HG03432 (cell line): Measurements from ENCODE around the gene GTPBP1.

Experiments
- ATAC-seq: cut with Tn5 transposase; IDR thresholded peaks from one replicate; pipeline ENCODE4 v1.9.1; 2021; ENCODE audit warnings: mild to moderate bottlenecking, moderate library complexity; ENCODE audit not compliant: unreplicated experiment

Gene GTPBP1

DNA sequence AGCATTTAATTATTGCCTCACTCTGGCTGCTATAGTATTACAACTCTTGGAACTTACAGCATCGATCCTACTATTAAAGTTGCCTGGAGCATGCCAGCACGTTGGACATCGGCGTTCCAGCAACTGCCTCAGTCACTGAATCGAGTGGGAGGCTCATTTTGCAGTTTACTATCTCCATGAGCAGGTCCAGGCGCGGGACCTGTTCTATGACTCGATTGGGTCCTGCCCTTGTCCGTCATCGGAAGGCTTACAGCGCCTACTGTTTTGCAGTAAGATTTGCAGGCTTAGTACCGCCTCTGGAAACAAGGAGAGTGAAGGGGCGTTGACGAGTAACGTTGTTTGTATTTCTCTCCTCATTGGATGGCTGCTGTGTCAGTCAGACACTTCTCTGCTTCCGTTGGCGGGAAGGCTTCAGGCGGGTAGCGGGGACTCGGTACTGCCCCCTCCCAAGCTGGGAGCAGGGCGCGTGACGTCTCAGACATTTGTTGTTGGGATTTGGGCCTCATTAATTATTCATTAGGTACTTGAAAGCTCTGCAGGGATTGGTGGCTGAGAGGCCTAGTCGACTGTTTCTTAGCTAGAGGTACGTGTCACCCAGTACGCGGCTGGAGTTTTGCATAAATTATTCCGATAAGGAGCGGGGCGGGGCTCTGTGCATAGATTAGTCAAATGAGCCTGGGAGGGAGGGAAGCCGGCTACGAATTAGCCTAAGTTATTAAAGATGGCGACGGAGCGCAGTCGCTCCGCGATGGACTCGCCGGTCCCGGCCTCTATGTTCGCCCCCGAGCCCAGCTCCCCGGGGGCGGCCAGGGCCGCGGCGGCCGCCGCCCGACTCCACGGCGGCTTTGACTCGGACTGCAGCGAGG lies at the start of gene GTPBP1:
Gene GTPBP1, plus strand, starts transcription at position 710 of the 866 bp plus-strand sequence. Its CDS starts 12 bp downstream, at position 722.
- peak; percentile 72 for ATAC-seq

DNA sequence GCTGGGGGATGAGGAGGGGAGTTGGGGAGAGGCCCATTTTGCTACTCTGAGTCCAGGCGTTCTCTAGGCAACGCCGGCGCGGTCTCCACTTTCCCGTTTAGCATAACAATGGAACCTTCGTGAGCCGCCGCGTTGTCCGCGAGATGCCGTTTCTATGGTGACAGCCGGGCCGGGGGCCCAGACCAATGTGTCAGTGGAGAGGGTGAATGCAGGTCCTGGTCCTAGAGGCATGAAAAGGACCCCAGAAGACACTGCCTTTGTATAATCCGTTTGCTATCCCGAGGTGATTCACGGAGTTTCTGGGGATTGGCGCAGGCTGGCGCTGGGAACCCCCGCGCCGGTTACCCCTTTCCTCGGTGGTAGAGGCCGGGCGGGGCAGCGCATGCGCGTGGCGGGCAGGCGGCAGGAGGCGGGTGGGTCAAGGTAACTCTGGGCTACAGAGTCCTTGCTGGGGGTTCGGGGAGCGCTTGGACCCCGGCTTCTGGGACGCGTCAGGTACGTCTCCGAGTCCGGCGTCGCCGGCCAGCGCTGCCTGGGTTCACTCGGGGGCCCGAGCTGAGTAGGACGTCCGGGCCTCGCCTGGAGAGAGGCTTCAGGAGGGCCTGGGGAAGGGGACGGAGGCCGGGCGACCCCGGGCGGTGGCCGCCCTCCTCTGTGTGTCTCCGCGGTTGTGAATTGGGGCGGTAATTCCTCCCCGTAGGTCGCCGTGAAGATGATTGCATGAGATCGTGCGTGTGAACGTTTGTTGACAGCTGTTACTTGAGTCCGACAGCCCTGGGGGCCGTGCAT lies 49.3 kb upstream of the GTPBP1 start, which contains the start of the genes CBY1 and FAM227A:
Gene CBY1, plus strand, starts transcription at position 383 of the 789 bp plus-strand sequence. CDS start 11,417 bp downstream, outside the sequence.
Gene FAM227A, minus strand, starts transcription at position 137 of the 789 bp plus-strand sequence. CDS start 6,224 bp downstream, outside the sequence.
- ATAC-seq: peak; percentile 85

DNA sequence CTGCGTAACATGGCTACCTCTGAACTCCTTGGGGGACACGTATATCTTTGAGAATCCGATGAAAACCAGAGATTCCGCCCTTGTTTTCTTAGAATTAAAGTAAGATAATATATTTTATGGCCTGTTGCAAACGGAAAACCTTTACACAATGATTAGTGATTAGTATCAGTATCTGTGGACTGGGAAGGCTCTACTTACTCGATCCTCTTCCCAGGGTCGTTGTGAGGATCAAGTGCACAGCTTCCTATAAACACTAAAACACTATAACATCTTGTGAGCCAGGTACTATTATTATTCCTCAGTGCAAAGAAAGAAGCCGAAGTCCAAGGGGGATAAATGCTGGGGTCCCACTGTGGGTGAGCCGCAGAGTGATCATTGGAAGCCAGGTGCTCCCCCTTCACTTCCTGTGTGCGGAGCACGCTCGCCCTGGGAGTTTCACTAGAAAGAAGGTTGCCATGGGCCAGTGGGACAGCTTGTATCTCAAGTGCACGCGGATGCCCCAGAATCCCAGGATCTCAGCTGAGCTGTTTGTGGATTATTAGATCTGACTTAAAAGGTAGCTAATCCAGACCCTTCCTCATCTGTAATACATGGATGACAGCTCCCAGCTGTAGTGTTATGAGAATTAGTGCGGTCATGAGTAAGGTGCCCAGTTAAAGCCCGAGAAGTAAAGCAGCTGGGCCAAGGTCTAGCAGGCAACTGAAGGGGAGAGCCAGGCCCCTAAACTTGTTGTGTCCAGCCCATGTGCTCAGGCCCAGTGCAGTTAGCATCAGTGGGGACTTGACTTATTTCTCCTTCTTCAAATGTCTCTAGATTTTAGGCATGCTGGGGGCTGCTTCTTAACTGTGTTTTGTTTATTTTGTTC lies 48.5 kb upstream of the GTPBP1 start:
- ATAC-seq: peak; percentile 41

- ATAC-seq: no peak
Observed at GRCh38 chr22:38674888-38675287, 30.9 kb upstream of the GTPBP1 start.

DNA sequence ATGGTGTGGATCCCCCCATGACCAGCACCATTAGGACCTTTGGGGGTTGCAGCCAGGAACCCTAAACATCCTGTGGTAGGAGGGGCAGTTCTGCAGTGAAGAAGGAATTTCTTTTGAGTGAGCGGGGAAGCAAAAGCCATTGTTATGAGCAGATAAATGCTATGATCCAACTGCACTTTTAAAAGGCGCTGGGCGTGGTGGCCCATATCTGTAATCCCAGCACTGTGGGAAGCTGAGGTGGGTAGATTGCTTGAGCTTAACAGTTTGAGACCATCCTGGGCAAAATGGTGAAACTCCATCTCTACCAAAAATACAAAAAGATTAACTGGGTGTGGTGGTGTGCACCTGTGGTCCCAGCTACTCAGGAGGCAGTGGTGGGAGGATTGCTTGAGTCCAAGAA lies 29.9 kb upstream of the GTPBP1 start:
- no peak for ATAC-seq

- ATAC-seq: peak; percentile 95
Observed at GRCh38 chr22:38681582-38682335, 24.0 kb upstream of the GTPBP1 start, which contains the start of gene TOMM22. TOMM22 (plus strand) TSS chr22:38681957; CDS start chr22:38681979, 22 bp downstream.

- ATAC-seq: no peak
Observed at GRCh38 chr22:38684895-38685294, 20.8 kb upstream of the GTPBP1 start.

DNA sequence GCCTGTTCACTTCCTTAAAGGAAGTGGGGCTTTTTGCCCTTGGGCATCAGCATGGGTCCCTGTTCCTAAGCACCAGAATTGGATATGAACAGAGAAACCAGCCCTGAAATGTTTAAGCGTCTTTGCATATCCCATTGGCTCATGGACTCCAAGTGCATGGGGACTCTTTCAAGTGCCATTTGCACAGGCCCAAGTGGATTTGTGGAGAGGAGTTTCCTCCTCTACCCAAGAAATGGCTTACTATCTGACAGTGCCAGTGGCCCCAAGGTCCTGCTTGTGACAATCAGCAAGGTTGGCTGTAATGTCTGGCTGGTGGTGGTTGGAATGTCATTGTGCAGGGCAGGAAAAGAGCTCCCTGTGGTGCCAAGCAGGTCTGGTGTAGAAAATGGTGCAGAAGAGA lies 20.0 kb upstream of the GTPBP1 start:
- no peak for ATAC-seq

DNA sequence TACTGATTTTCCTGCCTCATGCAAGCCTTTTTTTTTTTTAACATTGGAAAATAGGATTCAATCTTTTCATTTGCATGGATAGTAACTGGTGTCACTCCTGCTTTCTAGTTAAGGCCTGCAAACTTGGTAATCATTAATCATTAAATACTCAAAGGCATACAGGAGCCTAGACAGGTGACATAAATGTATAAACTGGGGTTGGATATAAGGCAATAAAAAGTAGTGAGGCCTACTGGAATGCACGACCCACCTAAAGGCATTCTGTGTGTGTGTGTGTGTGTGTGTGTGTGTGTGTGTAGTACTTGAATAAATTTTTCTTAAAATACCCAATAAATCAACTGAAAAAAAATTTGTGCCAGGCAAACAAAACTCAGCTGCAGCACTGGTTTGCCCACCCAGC lies 16.1 kb upstream of the GTPBP1 start:
- ATAC-seq: no peak

DNA sequence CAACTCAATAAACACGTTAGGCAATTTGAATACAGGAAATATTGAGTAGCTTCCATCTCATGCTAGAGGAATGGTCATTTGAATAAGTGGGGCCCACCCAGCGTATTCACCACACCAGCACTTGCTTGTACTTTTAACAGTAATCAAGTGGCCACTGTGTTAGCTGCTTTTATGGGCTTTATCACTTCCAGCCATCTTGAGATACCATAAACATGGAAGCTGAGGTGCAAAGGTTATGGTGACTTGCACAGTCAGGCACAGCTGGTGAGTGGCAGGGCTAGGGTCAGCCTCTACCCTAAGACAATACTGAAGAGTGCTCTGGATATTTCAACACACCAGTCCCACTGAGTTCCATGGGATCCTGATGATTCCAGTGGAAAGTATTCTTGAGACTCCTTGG lies 11.7 kb upstream of the GTPBP1 start:
- no peak for ATAC-seq

DNA sequence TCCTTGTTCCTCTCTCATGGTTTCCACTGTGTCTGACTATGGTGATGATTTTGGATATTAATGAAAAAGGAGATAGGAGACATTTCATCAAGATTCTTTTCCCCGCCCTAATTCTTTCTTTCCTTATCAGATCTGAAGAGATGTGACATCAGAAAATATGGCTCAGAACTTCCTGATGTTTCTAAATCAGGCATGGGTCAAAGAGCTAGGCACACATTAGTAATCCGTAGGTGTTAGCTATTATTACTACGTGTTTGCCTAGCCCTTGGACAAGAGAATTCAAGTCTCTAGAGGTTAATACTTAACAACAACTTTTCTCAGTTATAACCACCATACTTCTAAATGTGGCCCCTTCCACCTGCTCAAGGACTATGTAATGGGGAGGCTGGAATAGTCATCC lies 10.8 kb upstream of the GTPBP1 start:
- no peak for ATAC-seq

DNA sequence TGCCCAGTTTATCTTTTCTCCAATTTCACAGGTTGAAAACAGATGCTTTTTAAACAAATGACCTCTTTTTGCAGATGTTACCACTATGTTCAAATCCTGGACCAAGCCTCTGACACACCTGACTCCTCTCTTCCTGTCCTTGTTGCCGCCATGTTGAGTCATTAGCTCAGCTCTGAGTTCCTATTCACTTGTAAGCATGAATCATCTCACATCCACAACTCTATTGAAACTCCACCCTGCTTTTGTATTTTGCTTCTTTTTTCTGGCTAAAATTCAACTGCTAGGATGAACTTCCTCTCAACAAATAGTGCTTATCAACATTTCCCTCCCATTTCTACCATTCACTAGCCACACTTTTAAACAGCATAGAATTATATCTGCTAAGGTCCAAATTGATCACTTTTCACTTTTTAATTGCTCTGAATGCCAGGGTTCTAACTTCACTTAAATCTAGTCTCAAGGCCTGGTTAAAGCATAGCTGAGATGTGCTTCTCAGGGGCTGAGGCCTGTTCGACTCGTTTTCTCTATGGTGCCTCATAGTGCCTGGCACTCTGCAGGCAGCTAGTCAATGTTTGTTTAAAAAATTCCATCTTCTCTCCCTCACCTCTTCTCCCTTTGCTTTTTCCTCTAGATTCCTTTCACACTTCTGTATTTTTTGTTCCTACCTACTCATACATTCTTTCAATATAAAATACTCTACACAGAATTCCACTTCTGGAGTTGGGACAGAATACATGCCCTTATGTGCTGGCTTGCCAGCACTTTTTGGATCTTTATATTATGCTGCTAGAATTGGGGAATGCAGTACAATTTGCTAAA lies 8.9 kb upstream of the GTPBP1 start:
- no peak for ATAC-seq

GRCh38 chr22:38697425-38698089 lies 8.2 kb upstream of the GTPBP1 start:
- no peak for ATAC-seq

GRCh38 chr22:38698407-38699094 lies 7.2 kb upstream of the GTPBP1 start:
- no peak for ATAC-seq

DNA sequence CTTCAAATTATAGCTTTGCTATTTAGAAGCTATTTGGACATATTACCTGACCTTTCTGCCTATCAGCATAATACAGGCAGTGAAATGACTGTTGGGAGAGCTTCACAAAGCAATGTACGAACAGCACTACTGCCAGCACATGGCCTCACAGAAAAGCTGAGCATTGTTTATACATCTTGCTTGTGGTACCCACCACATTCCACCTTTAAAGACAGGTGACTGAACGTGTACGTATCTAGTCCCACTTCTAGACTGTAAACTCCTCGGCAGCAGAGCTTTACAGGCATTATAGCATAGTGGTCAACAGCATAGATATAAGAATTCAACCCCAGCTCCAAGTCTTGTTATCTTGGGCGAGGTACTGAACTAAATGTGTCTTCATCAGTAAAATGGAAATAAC lies 6.6 kb upstream of the GTPBP1 start:
- ATAC-seq: no peak

- ATAC-seq: no peak
Observed at GRCh38 chr22:38699784-38700183, 6.0 kb upstream of the GTPBP1 start.

GRCh38 chr22:38700270-38700788 lies 5.4 kb upstream of the GTPBP1 start:
- peak; percentile 19 for ATAC-seq
